ENCODE data around the gene AXIN1. TPM values are rescaled to one million over a fixed set of nuclear protein-coding genes. Genes with fewer than 3 reads are reported as not detected.

The AXIN1 gene
- polyA plus RNA-seq, 2 of the 4 experiments (the other 2 are of a cell fraction): 8.7 to 19.3 TPM

DNA sequence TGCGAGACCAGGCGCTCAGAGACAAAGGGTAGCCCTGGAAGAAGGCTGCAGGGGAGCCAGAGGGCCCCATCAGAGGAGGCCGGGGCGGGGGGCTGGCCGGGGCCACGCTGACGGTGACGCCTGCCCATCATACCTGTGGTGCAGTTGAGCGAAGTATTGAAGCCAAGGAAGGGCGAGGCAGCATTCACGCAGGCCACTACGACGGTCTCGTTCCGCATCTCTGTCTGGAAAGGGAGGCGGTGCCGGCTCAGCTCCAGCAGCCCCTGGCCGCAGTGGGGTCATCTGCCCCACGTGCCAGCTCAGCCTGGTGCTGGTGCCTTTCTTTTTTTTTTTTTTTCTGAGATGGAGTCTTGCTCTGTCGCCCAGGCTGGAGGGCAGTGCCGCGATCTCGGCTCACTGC lies 22.7 kb upstream of the AXIN1 start:
- no peak overlapping the region for H3K4me2 ChIP-seq
- WGBS (ENCODE audit: missing lambda C conversion rate): 89% methylated on average over 23 of the region's 23 CpGs

DNA sequence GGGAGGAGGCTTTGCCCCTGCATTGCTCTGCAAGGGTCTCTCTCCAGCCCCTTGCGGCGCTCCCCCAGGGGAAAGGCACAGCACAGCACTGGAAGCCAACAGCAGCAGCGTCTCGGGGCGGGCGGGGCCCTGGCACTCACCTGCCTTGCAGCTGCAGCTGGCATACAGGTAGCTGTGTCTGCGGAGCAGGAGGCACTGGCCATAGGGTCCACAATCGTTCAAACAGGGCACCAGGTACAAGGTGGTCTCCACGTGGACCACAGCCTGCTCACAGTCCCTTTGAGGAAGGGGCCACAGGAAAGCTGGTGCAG lies 22.0 kb upstream of the AXIN1 start:
- CTCF ChIA-PET: interaction anchor here (1.0 to 3.2 kb wide), 3 partner anchors 13 to 309 kb away, joined by 3 to 16 read pairs (median 4); no protein-coding TSS in a partner anchor
- TF ChIP-seq RAD21 (conservative IDR thresholded peaks at IDR 0.05 in 1 of 2, IDR thresholded peaks at IDR 0.05 in 1 of 2) (no peak), EHMT2 (IDR thresholded peaks at IDR 0.05; ENCODE audit: low read depth) (no peak), EP300 (IDR thresholded peaks at IDR 0.05) (no peak), ZC3H11A (IDR thresholded peaks at IDR 0.05) (no peak), NR3C1 (IDR thresholded peaks at IDR 0.05) (no peak), ZSCAN20 (CRISPR knock-in tag; IDR thresholded peaks at IDR 0.05) (no peak), HOXB13 (CRISPR knock-in tag; IDR thresholded peaks at IDR 0.05; ENCODE audit: low read depth) (no peak), MAZ (IDR thresholded peaks at IDR 0.05; ENCODE audit: borderline replicate concordance, low read depth, low read length) (no peak), MAFK (IDR thresholded peaks at IDR 0.05; ENCODE audit: partially characterized antibody) (no peak), JUN (IDR thresholded peaks at IDR 0.05) (no peak)
- DNase-seq (ENCODE audit: low read depth in 1 of 2, low spot score in 1 of 2) (no peak), FAIRE-seq (no peak), ATAC-seq (no peak)
- POLR2A ChIA-PET: no interaction called here
- Histone ChIP-seq H3K9me3 (no peaks in the 10 kb centered on the region), H3K27ac (no peak overlapping the region), H3K4me3 (no peak overlapping the region), H3K4me2 (no peak overlapping the region), H3K4me1 (peaks cover 11% of the 10 kb centered on the region; the same call in 2 of the 3 replicates)
- 54% methylated on average over 4 of the region's 9 CpGs for WGBS (ENCODE audit: missing lambda C conversion rate)

More for the DNA sequence above, 22.7 kb upstream of the AXIN1 start:
- FAIRE-seq (no peak), DNase-seq (ENCODE audit: low read depth in 1 of 2, low spot score in 1 of 2) (no peak), ATAC-seq (no peak)
- ChIA-PET POLR2A (no interaction called here), CTCF (interaction anchor here (1.0 to 3.2 kb wide), 3 partner anchors 13 to 309 kb away, joined by 3 to 16 read pairs (median 4); no protein-coding TSS in a partner anchor)
- Histone ChIP-seq H3K9me3 (no peaks in the 10 kb centered on the region), H3K27ac (no peak overlapping the region), H3K4me1 (peaks cover 6% of the 10 kb centered on the region; the same call in 2 of the 3 replicates), H3K4me3 (no peak overlapping the region)
- TF ChIP-seq ZC3H11A (IDR thresholded peaks at IDR 0.05) (no peak), RFX5 (IDR thresholded peaks at IDR 0.05) (no peak)

DNA sequence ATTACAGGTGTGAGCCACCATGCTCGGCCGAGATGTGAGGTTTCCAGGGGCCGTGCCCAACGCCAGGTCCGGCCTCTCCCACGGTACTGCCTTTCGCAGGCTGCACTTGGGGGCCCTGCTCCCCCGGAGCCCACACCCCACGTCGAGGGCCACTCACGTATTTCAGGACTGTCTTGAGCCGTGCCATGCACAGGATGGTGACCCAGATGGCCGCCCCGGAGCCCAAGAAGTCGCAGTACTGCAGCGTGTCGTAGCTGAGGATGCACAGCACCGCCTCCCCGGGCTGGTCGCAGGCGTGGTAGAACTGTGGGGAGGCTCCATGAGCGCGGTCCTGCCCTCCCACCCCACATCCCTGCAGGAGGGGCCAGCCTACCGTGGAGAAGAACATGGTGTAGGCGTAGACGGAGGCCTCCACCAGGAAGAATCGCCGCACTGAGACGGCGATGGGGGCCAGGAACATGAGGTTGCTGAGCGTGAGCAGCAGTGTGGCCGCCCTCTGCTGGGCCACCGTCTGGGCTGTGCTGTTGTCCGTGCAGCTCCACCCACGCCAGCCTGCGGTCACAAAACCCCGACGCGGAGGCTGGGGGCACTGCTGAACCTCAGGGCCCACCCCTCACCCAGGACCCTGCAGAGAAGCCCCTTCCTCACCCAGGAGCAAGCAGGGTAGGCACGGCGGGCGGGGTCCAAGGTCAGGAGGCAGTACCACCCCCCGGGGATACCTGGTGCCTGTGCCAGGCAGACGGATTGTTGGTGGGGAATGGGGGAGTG lies 21.5 kb upstream of the AXIN1 start:
- no peak for FAIRE-seq
- CTCF ChIA-PET: interaction anchor here (1.2 to 3.2 kb wide), 2 partner anchors 12 to 308 kb away, joined by 4 to 16 read pairs; no protein-coding TSS in a partner anchor
- H3K4me3 ChIP-seq: no peak overlapping the region

DNA sequence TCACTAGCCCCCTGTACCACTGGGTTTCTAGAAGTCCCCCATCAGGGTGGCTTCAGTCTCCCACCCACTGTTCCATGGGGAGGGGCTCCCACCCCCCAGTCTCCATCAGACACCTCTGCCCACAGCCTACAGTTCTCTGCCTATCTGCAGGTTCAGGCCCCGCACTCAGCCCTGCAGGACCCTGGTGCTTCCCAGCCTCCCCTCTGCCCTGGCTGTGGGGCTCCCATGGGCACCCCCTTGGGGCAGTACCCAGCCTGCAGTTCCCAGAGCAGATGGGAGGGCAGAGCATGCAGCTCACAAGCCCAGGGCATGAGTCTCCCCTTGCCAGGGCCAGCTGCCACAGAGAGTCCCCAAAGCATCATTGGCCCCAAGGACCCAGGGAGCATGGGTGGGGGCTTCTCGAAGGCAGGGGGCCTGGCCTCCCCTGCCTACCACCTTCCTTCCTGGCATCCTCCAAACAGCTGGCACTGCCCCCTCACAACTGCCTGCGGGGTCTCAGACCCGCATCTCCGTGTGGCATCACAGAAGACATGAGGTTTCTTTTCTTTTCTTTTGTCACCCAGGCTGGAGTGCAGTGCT lies 20.6 kb upstream of the AXIN1 start:
- peaks cover 17% of the 10 kb centered on the region; the same call in 2 of the 3 replicates for H3K4me1 ChIP-seq
- no peak overlapping the region for H3K4me3 ChIP-seq
- ChIA-PET POLR2A (no interaction called here), CTCF (interaction anchor here (3.5 kb wide), 1 partner anchor 11 kb away, joined by 16 read pairs; no protein-coding TSS in a partner anchor)
- DNase-seq (ENCODE audit: low read depth in 1 of 2, low spot score in 1 of 2) (no peak), ATAC-seq (no peak), FAIRE-seq (no peak)
- no peaks in the 10 kb centered on the region for H3K9me3 ChIP-seq
- TF ChIP-seq FOSL2 (IDR thresholded peaks at IDR 0.05) (no peak), FOSL2 (CRISPR knock-in tag; IDR thresholded peaks at IDR 0.05) (no peak), NFE2L2 (conservative IDR thresholded peaks at IDR 0.05; ENCODE audit: low read length) (no peak), RCOR1 (IDR thresholded peaks at IDR 0.05; ENCODE audit: low read depth, low read length) (no peak), CEBPB (IDR thresholded peaks at IDR 0.05) (no peak), ZC3H11A (IDR thresholded peaks at IDR 0.05) (no peak), HDAC2 (IDR thresholded peaks at IDR 0.05) (no peak), ZNF302 (CRISPR knock-in tag; IDR thresholded peaks at IDR 0.05) (no peak), HOXA7 (CRISPR knock-in tag; IDR thresholded peaks at IDR 0.05) (no peak), EHMT2 (IDR thresholded peaks at IDR 0.05; ENCODE audit: low read depth) (no peak)
- TF ChIP-seq, protein P1, sequence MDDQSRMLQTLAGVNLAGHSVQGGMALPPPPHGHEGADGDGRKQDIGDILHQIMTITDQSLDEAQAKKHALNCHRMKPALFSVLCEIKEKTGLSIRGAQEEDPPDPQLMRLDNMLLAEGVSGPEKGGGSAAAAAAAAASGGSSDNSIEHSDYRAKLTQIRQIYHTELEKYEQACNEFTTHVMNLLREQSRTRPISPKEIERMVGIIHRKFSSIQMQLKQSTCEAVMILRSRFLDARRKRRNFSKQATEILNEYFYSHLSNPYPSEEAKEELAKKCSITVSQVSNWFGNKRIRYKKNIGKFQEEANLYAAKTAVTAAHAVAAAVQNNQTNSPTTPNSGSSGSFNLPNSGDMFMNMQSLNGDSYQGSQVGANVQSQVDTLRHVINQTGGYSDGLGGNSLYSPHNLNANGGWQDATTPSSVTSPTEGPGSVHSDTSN (IDR thresholded peaks at IDR 0.05): no peak
- H3K27ac ChIP-seq: no peak overlapping the region
- 79% methylated on average over 5 of the region's 5 CpGs for WGBS (ENCODE audit: missing lambda C conversion rate)
- H3K4me2 ChIP-seq: no peak overlapping the region

More for the DNA sequence above, 21.5 kb upstream of the AXIN1 start:
- no peak for ATAC-seq
- POLR2A ChIA-PET: no interaction called here
- no peaks in the 10 kb centered on the region for H3K9me3 ChIP-seq
- WGBS (ENCODE audit: missing lambda C conversion rate): 92% methylated on average over 34 of the region's 44 CpGs
- TF ChIP-seq MYC (IDR thresholded peaks at IDR 0.05; ENCODE audit: borderline replicate concordance, low read length) (no peak), CHD2 (IDR thresholded peaks at IDR 0.05; ENCODE audit: low read length, partially characterized antibody) (no peak)
- TF ChIP-seq, protein P2, sequence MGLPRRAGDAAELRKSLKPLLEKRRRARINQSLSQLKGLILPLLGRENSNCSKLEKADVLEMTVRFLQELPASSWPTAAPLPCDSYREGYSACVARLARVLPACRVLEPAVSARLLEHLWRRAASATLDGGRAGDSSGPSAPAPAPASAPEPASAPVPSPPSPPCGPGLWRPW (IDR thresholded peaks at IDR 0.05): no peak
- no peak overlapping the region for H3K27ac ChIP-seq
- H3K4me1 ChIP-seq: peaks cover 16% of the 10 kb centered on the region; the same call in 2 of the 3 replicates
- H3K4me2 ChIP-seq: no peak overlapping the region
- no peak for DNase-seq (ENCODE audit: low read depth in 1 of 2, low spot score in 1 of 2)
